Stimulated activated CD8-positive, alpha-beta memory T cell treated with anti-CD3 and anti-CD28 coated beads, Interleukin-15, amount 100 ng/mL, for 24 hours (primary cell): ENCODE results near the gene HLF.

Experiments used
- DNase-seq: peaks from one replicate; pipeline ENCODE4 v3.0.0-alpha.2; 2020; ENCODE audit warnings: low read depth

HLF gene

GRCh38 chr17:55363033-55363432, 98.3 kb downstream of the HLF start:
- DNase-seq, result no peak

GRCh38 chr17:55366020-55366481, 101.3 kb downstream of the HLF start:
- DNase-seq, result no peak

- DNase-seq, result no peak
These were observed 103.9 kb downstream of the HLF start for GRCh38 chr17:55368706-55369105.
